Neural progenitor cell (in vitro differentiated cells): ENCODE data around the gene KLHL3. TPM values are rescaled to one million over a fixed set of nuclear protein-coding genes. Genes with fewer than 3 reads are reported as not detected.

Source experiments
- DNase-seq: peaks from one replicate; pipeline ENCODE4 v3.0.0-alpha.2; 2016; ENCODE audit warnings: low spot score
- H2AFZ ChIP-seq: fragments of 200-600 bp; sonication (generic); replicated peaks from 2 replicates; pipeline ENCODE4 v1.6.1; 2016; ENCODE audit warnings: antibody characterized with exemption
- H3F3A ChIP-seq: fragments of 200-600 bp; sonication (generic); 2 replicates; pipeline ENCODE4 v1.6.1; 2016; ENCODE audit warnings: antibody characterized with exemption, low read depth
- H3K27ac ChIP-seq: fragments of 200-600 bp; sonication (generic); 2 replicates; pipeline ENCODE4 v1.5.1; 2016; ENCODE audit warnings: mild to moderate bottlenecking
- H3K27me3 ChIP-seq: fragments of 200-600 bp; sonication (generic); 2 replicates; pipeline ENCODE4 v1.6.1; 2016; ENCODE audit warnings: mild to moderate bottlenecking, moderate library complexity
- H3K36me3 ChIP-seq: fragments of 200-600 bp; sonication (generic); 2 replicates; pipeline ENCODE4 v1.5.1; 2016
- H3K4me1 ChIP-seq: fragments of 200-600 bp; sonication (generic); 2 replicates; pipeline ENCODE4 v1.6.1; 2016; ENCODE audit warnings: mixed run types
- H3K4me2 ChIP-seq: fragments of 200-600 bp; sonication (generic); 2 replicates; pipeline ENCODE4 v1.6.1; 2016
- H3K4me3 ChIP-seq: fragments of 200-600 bp; sonication (generic); 2 replicates; pipeline ENCODE4 v1.5.1; 2016
- H3K79me2 ChIP-seq: fragments of 200-600 bp; sonication (generic); 2 replicates; pipeline ENCODE4 v1.6.1; 2016; ENCODE audit warnings: low read depth
- H3K9ac ChIP-seq: fragments of 200-600 bp; sonication (generic); 2 replicates; pipeline ENCODE4 v1.6.1; 2016
- H3K9me3 ChIP-seq: fragments of 200-600 bp; sonication (generic); 2 replicates; pipeline ENCODE4 v1.5.1; 2016; ENCODE audit warnings: low read depth
- H4K20me1 ChIP-seq: fragments of 200-600 bp; sonication (generic); 2 replicates; pipeline ENCODE4 v1.6.1; 2016; ENCODE audit warnings: low read depth
- H3K27ac Mint-ChIP-seq: 3 replicates; pipeline ENCODE4 v1.8.0; 2021; ENCODE audit warnings: mixed read lengths
- H3K27me3 Mint-ChIP-seq: 2 replicates; pipeline ENCODE4 v1.8.0; 2022; ENCODE audit warnings: low read depth, mild to moderate bottlenecking, inconsistent platforms, moderate library complexity, mixed read lengths; ENCODE audit not compliant: insufficient read depth
- H3K36me3 Mint-ChIP-seq: 3 replicates; pipeline ENCODE4 v1.8.0; 2021; ENCODE audit warnings: mixed read lengths
- H3K4me1 Mint-ChIP-seq: 3 replicates; pipeline ENCODE4 v1.8.0; 2021; ENCODE audit warnings: mixed read lengths
- H3K4me3 Mint-ChIP-seq: 3 replicates; pipeline ENCODE4 v1.8.0; 2021; ENCODE audit warnings: mild to moderate bottlenecking, moderate library complexity, mixed read lengths
- H3K9me3 Mint-ChIP-seq: 3 replicates; pipeline ENCODE4 v1.8.0; 2020; ENCODE audit warnings: mixed read lengths
- EZH2 ChIP-seq: fragments of 200-600 bp; sonication (generic); IDR thresholded peaks from 2 replicates; pipeline ENCODE4 v1.6.1; 2017; ENCODE audit warnings: antibody characterized with exemption, mild to moderate bottlenecking, moderate library complexity
- EZH2phosphoT487 ChIP-seq: fragments of 200-600 bp; sonication (generic); IDR thresholded peaks from 2 replicates; pipeline ENCODE4 v1.6.1; 2017; ENCODE audit warnings: antibody characterized with exemption
- total RNA-seq: library from RNA; depleted of rRNA; stranded (reverse); fragments of >200 nt; gene quantifications from 2 replicates; pipeline ENCODE4 v1.2.3, GENCODE V29; 2015; ENCODE audit warnings: low replicate concordance
- TF ChIP-seq, protein P1 (sequence below): fragments of 200-600 bp; sonication (generic); IDR thresholded peaks from 2 replicates; pipeline ENCODE4 v1.5.1; 2017; ENCODE audit warnings: antibody characterized with exemption, mild to moderate bottlenecking

The KLHL3 gene
- total RNA-seq, 1 donor from 2014 or later, result 26.8 TPM

DNA sequence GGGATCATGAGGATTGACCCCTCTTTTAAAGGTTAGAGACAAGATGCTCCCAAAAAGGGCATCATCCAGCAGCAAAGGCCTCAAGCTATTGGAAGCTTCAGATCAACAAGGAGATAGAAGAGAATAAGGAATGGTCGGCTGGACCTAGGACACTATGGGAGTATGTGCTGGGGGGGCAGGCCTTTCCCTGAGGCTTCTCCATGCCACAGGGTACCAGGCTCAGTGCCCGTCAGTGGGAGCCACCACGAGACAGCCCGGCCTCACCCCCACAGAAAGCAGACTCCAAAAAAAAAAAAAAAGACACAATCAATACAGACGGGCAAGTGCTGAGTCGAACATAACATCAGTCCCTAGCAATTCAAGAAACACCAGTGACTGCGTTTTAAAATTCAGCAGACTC, 117.4 kb downstream of the KLHL3 start:
- Histone ChIP-seq H2AFZ (no peak overlapping the region), H3K36me3 (no peaks in the 10 kb centered on the region), H3K4me1 (peaks cover 8% of the 10 kb centered on the region), H3K4me3 (no peak overlapping the region), H3K9ac (no peak overlapping the region), H3K27me3 (no peaks in the 10 kb centered on the region), H4K20me1 (no peaks in the 10 kb centered on the region), H3K27ac (no peak overlapping the region), H3F3A (no peaks in the 10 kb centered on the region), H3K4me2 (no peak overlapping the region), H3K79me2 (no peaks in the 10 kb centered on the region), H3K9me3 (no peaks in the 10 kb centered on the region)
- TF ChIP-seq EZH2 (no peak), EZH2phosphoT487 (no peak)
- TF ChIP-seq, protein P1, sequence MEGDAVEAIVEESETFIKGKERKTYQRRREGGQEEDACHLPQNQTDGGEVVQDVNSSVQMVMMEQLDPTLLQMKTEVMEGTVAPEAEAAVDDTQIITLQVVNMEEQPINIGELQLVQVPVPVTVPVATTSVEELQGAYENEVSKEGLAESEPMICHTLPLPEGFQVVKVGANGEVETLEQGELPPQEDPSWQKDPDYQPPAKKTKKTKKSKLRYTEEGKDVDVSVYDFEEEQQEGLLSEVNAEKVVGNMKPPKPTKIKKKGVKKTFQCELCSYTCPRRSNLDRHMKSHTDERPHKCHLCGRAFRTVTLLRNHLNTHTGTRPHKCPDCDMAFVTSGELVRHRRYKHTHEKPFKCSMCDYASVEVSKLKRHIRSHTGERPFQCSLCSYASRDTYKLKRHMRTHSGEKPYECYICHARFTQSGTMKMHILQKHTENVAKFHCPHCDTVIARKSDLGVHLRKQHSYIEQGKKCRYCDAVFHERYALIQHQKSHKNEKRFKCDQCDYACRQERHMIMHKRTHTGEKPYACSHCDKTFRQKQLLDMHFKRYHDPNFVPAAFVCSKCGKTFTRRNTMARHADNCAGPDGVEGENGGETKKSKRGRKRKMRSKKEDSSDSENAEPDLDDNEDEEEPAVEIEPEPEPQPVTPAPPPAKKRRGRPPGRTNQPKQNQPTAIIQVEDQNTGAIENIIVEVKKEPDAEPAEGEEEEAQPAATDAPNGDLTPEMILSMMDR, result no peak
- H3K27ac Mint-ChIP-seq, result no peak overlapping the region
- H3K27me3 Mint-ChIP-seq, result peaks cover 2% of the 10 kb centered on the region
- H3K9me3 Mint-ChIP-seq, result no peaks in the 10 kb centered on the region
- H3K36me3 Mint-ChIP-seq, result no peaks in the 10 kb centered on the region
- DNase-seq, result no peak
- no peak overlapping the region for H3K4me3 Mint-ChIP-seq
- H3K4me1 Mint-ChIP-seq, result no peaks in the 10 kb centered on the region

DNA sequence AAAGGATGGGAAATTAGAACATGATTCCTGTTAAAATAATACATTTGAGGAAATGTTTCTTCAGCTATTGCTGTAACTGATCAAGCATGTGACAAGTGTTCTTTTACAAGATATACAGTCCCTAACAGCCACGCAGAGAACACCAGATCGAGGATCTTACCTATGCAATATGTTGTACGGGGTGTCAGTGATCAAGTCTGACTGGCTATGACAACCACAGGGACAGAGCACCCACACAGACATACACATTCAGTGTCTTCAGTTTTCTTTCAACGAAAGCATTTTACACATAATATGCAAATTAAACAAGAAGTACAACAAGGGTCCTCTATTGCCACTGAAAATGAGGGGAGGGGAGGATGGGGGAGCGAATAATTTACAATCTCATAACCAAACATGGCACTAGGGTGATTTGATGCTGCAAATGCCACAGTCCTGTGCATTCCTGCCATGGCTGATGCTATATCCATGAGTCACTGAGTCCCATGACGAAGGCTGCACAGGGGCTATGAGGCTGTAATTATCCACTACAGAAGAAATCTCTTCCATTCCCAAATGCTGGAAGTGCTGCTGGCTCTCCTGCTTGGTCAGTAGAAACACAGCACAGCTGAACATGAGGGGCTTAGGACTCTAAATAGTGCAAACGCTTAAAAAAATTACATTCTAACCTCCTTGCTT, 118.2 kb downstream of the KLHL3 start:
- no peaks in the 10 kb centered on the region for H3K79me2 ChIP-seq
- no peaks in the 10 kb centered on the region for H3K36me3 Mint-ChIP-seq

DNA sequence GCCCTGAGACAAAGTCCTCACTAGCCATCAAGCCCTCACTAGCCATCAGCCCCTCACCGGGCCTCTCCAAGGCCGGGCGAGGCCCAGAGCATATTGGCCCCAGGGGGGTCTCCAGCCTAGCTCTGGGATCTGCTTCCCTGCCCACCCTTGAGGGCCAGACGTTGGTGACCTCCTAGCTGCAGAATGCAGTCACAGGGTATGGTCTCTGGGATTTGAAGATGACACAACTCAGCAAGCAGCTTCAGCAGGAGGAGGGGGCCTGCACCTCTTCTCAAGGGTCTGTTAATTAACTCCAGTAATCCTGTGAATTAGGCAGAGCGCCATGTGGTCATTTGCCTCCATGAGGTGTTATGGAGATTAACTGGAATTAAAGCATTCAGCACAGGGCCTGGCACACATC, 119.8 kb downstream of the KLHL3 start:
- H3K9me3 Mint-ChIP-seq, result no peaks in the 10 kb centered on the region
- Histone ChIP-seq H3K9ac (no peak overlapping the region), H3K79me2 (no peaks in the 10 kb centered on the region), H3K27me3 (no peaks in the 10 kb centered on the region), H3K9me3 (no peaks in the 10 kb centered on the region), H3K27ac (no peak overlapping the region), H3K4me3 (no peak overlapping the region), H3K36me3 (no peaks in the 10 kb centered on the region), H2AFZ (no peak overlapping the region), H4K20me1 (no peaks in the 10 kb centered on the region), H3K4me1 (peaks cover 8% of the 10 kb centered on the region), H3K4me2 (no peak overlapping the region), H3F3A (no peaks in the 10 kb centered on the region)
- no peak for TF ChIP-seq EZH2
- TF ChIP-seq, protein P1, result no peak
- no peak for TF ChIP-seq EZH2phosphoT487
- peaks cover 2% of the 10 kb centered on the region for H3K27me3 Mint-ChIP-seq
- H3K4me3 Mint-ChIP-seq, result no peak overlapping the region
- no peaks in the 10 kb centered on the region for H3K36me3 Mint-ChIP-seq
- no peaks in the 10 kb centered on the region for H3K4me1 Mint-ChIP-seq
- H3K27ac Mint-ChIP-seq, result no peak overlapping the region
- DNase-seq, result no peak

More for the DNA sequence above, 118.2 kb downstream of the KLHL3 start:
- no peaks in the 10 kb centered on the region for H3K27me3 ChIP-seq
- no peaks in the 10 kb centered on the region for H4K20me1 ChIP-seq
- TF ChIP-seq EZH2 (no peak), EZH2phosphoT487 (no peak)
- TF ChIP-seq, protein P1, result no peak
- H3F3A ChIP-seq, result no peaks in the 10 kb centered on the region
- no peaks in the 10 kb centered on the region for H3K9me3 ChIP-seq
- no peaks in the 10 kb centered on the region for H3K9me3 Mint-ChIP-seq
- H3K36me3 ChIP-seq, result no peaks in the 10 kb centered on the region
- H3K4me3 Mint-ChIP-seq, result no peak overlapping the region
- H3K4me3 ChIP-seq, result no peak overlapping the region
- H3K4me1 ChIP-seq, result peaks cover 8% of the 10 kb centered on the region
- no peaks in the 10 kb centered on the region for H3K4me1 Mint-ChIP-seq
- no peak overlapping the region for H2AFZ ChIP-seq
- H3K27ac ChIP-seq, result no peak overlapping the region
- no peak for DNase-seq
- no peak overlapping the region for H3K27ac Mint-ChIP-seq
- no peak overlapping the region for H3K4me2 ChIP-seq
- H3K27me3 Mint-ChIP-seq, result peaks cover 2% of the 10 kb centered on the region
- no peak overlapping the region for H3K9ac ChIP-seq
